IMR-90 (cell line): ENCODE results near the gene SPATA24.

Experiments
- BHLHE40 ChIP-seq: fragments of 150-350 bp; IDR thresholded peaks from 2 replicates; pipeline ENCODE4 v1.6.1; 2016; ENCODE audit warnings: mild to moderate bottlenecking, low read depth, low read length
- CEBPB ChIP-seq: IDR thresholded peaks from 2 replicates; pipeline ENCODE4 v1.6.1; 2012; ENCODE audit warnings: low read depth, low read length, improper control_type of control experiment
- FOS ChIP-seq: fragments of 150-350 bp; IDR thresholded peaks from 2 replicates; pipeline ENCODE4 v1.6.1; 2016; ENCODE audit warnings: low read depth, low read length
- MAFK ChIP-seq: IDR thresholded peaks from 2 replicates; pipeline ENCODE4 v1.6.1; 2012; ENCODE audit warnings: low read depth, low read length, improper control_type of control experiment
- MXI1 ChIP-seq: IDR thresholded peaks from 2 replicates; pipeline ENCODE4 v1.6.1; 2012; ENCODE audit warnings: low read depth, mild to moderate bottlenecking, low read length, moderate library complexity, borderline replicate concordance
- POLR2A ChIP-seq: IDR thresholded peaks from 2 replicates; pipeline ENCODE4 v1.6.1; 2012; ENCODE audit warnings: mild to moderate bottlenecking, low read depth, low read length
- RAD21 ChIP-seq: IDR thresholded peaks from 2 replicates; pipeline ENCODE4 v1.6.1; 2012; ENCODE audit warnings: low read length, improper control_type of control experiment
- RFX5 ChIP-seq: IDR thresholded peaks from 2 replicates; pipeline ENCODE4 v1.8.0; 2012; ENCODE audit warnings: low read depth, mild to moderate bottlenecking, low read length, moderate library complexity
- SMC3 ChIP-seq: fragments of 150-350 bp; IDR thresholded peaks from 2 replicates; pipeline ENCODE4 v1.6.1; 2016; ENCODE audit warnings: low read depth, mild to moderate bottlenecking, antibody characterized with exemption, low read length, moderate library complexity
- TF ChIP-seq, protein P1 (sequence below): conservative IDR thresholded peaks from 2 replicates; pipeline ENCODE4 v1.5.1; 2012; ENCODE audit warnings: mild to moderate bottlenecking, low read depth, low read length, improper control_type of control experiment
- TF ChIP-seq, protein P2 (sequence below): fragments of 150-350 bp; IDR thresholded peaks from 2 replicates; pipeline ENCODE4 v1.6.1; 2017; ENCODE audit warnings: mild to moderate bottlenecking, antibody characterized with exemption, low read length, low read depth
- TF ChIP-seq, protein P3 (sequence below): fragments of 150-350 bp; IDR thresholded peaks from 2 replicates; pipeline ENCODE4 v1.6.1; 2016; ENCODE audit warnings: low read depth, mild to moderate bottlenecking, low read length, moderate library complexity, borderline replicate concordance

DNA sequence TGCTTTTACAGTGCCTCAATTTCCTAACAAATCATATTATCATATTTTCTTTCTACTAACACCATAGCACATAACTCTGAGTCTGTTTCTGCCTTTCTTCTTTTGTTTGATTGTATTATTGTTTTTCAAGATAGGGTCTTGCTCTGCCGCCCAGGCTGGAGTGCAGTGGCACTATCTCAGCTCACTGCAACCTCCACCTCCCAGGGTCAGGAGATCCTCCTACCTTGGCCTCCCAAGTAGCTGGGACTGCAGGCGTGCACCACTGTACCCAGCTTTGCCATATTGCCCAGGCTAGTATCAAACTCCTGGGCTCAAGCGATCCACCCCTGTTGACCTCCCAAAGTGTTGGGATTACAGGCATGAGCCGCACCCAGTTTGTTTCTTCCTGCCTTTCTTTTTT, 43.5 kb downstream of the SPATA24 start:
- TF ChIP-seq, protein P1, sequence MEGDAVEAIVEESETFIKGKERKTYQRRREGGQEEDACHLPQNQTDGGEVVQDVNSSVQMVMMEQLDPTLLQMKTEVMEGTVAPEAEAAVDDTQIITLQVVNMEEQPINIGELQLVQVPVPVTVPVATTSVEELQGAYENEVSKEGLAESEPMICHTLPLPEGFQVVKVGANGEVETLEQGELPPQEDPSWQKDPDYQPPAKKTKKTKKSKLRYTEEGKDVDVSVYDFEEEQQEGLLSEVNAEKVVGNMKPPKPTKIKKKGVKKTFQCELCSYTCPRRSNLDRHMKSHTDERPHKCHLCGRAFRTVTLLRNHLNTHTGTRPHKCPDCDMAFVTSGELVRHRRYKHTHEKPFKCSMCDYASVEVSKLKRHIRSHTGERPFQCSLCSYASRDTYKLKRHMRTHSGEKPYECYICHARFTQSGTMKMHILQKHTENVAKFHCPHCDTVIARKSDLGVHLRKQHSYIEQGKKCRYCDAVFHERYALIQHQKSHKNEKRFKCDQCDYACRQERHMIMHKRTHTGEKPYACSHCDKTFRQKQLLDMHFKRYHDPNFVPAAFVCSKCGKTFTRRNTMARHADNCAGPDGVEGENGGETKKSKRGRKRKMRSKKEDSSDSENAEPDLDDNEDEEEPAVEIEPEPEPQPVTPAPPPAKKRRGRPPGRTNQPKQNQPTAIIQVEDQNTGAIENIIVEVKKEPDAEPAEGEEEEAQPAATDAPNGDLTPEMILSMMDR: no peak
- TF ChIP-seq, protein P2, sequence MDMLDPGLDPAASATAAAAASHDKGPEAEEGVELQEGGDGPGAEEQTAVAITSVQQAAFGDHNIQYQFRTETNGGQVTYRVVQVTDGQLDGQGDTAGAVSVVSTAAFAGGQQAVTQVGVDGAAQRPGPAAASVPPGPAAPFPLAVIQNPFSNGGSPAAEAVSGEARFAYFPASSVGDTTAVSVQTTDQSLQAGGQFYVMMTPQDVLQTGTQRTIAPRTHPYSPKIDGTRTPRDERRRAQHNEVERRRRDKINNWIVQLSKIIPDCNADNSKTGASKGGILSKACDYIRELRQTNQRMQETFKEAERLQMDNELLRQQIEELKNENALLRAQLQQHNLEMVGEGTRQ: no peak
- TF ChIP-seq CEBPB (no peak), FOS (no peak), RAD21 (no peak), POLR2A (no peak), RFX5 (no peak), MXI1 (no peak), MAFK (no peak), SMC3 (no peak), BHLHE40 (no peak)
- TF ChIP-seq, protein P3, sequence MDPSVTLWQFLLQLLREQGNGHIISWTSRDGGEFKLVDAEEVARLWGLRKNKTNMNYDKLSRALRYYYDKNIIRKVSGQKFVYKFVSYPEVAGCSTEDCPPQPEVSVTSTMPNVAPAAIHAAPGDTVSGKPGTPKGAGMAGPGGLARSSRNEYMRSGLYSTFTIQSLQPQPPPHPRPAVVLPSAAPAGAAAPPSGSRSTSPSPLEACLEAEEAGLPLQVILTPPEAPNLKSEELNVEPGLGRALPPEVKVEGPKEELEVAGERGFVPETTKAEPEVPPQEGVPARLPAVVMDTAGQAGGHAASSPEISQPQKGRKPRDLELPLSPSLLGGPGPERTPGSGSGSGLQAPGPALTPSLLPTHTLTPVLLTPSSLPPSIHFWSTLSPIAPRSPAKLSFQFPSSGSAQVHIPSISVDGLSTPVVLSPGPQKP: no peak
